ENCODE results near the gene RABL6.
A peak's percentile ranks its signal among the peaks of the same experiment; 100 is the strongest.
"Not testable (repeated sequence)": the region's sequence is repeated elsewhere in the genome, so short reads cannot be mapped to it uniquely, and the experiment has no call there.

RABL6 gene

DNA sequence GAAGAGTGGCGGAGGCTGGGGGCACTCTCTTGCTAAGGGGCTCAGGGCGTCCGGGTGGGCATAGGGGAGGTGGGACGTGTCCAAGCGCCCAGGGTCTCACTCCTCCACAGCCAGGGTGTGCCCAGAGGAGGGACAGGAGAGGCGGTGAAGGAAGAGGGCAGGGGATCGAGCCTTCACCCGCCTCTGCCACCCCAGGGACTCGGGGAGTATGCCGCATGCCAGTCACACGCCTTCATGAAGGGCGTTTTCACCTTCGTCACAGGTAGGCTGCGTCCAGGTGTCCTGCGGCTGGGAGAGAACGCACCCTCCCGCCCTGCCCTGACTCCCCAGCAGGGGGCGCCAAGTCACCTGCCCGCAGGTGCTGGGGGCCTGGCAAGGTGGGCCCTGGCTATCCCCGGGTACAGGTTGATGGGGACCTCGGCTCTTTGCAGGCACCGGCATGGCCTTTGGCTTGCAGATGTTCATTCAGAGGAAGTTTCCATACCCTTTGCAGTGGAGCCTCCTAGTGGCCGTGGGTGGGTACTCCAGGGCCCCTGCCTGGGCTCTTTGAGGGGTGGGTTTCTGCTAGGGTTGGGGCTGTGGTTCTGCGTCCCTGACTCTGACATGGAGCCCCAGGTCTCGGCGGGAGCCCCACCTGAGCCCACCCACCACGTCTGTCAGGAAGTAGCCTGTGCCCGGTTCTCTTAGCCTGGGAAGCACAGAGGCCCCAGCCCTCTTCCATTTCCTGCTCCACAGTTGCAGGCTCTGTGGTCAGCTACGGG is 16.1 kb upstream of the RABL6 start:
- no peaks in the 10 kb centered on the region for H3K27me3 ChIP-seq (ENCODE audit: control insufficient read depth, insufficient read depth, low read length)
- no peaks in the 10 kb centered on the region for H3K36me3 ChIP-seq (ENCODE audit: control insufficient read depth, low read depth, low read length)
- H3K4me3 ChIP-seq (ENCODE audit: low read length): peak overlapping the region; percentile 79
- H3K9ac ChIP-seq (ENCODE audit: low read length): peak overlapping the region; percentile 57
- H3K4me1 ChIP-seq (ENCODE audit: control insufficient read depth, low read depth, low read length): peaks cover 4% of the 10 kb centered on the region
- H3K9me3 ChIP-seq (ENCODE audit: control insufficient read depth, low read depth, low read length): no peaks in the 10 kb centered on the region
- H3K27ac ChIP-seq (ENCODE audit: low read length): no peak overlapping the region

GRCh38 chr9:136792321-136793085 is 15.2 kb upstream of the RABL6 start:
- Histone ChIP-seq H3K27me3 (ENCODE audit: control insufficient read depth, insufficient read depth, low read length) (no peaks in the 10 kb centered on the region), H3K4me3 (ENCODE audit: low read length) (peak overlapping the region; percentile 79), H3K9ac (ENCODE audit: low read length) (no peak overlapping the region), H3K9me3 (ENCODE audit: control insufficient read depth, low read depth, low read length) (no peaks in the 10 kb centered on the region), H3K4me1 (ENCODE audit: control insufficient read depth, low read depth, low read length) (peaks cover 8% of the 10 kb centered on the region), H3K27ac (ENCODE audit: low read length) (no peak overlapping the region), H3K36me3 (ENCODE audit: control insufficient read depth, low read depth, low read length) (no peaks in the 10 kb centered on the region)

- Histone ChIP-seq H3K9me3 (ENCODE audit: control insufficient read depth, low read depth, low read length) (no peaks in the 10 kb centered on the region), H3K36me3 (ENCODE audit: control insufficient read depth, low read depth, low read length) (no peaks in the 10 kb centered on the region), H3K9ac (ENCODE audit: low read length) (no peak overlapping the region), H3K4me3 (ENCODE audit: low read length) (no peak overlapping the region), H3K4me1 (ENCODE audit: control insufficient read depth, low read depth, low read length) (peaks cover 8% of the 10 kb centered on the region), H3K27ac (ENCODE audit: low read length) (no peak overlapping the region), H3K27me3 (ENCODE audit: control insufficient read depth, insufficient read depth, low read length) (peaks cover under 1% of the 10 kb centered on the region)
Measured at GRCh38 chr9:136793086-136793946, 14.4 kb upstream of the RABL6 start.

GRCh38 chr9:136794281-136794999 is 13.3 kb upstream of the RABL6 start:
- Histone ChIP-seq H3K4me3 (ENCODE audit: low read length) (no peak overlapping the region), H3K27ac (ENCODE audit: low read length) (no peak overlapping the region), H3K9ac (ENCODE audit: low read length) (no peak overlapping the region), H3K4me1 (ENCODE audit: control insufficient read depth, low read depth, low read length) (peaks cover 8% of the 10 kb centered on the region), H3K9me3 (ENCODE audit: control insufficient read depth, low read depth, low read length) (no peaks in the 10 kb centered on the region), H3K27me3 (ENCODE audit: control insufficient read depth, insufficient read depth, low read length) (peaks cover 12% of the 10 kb centered on the region), H3K36me3 (ENCODE audit: control insufficient read depth, low read depth, low read length) (no peaks in the 10 kb centered on the region)

DNA sequence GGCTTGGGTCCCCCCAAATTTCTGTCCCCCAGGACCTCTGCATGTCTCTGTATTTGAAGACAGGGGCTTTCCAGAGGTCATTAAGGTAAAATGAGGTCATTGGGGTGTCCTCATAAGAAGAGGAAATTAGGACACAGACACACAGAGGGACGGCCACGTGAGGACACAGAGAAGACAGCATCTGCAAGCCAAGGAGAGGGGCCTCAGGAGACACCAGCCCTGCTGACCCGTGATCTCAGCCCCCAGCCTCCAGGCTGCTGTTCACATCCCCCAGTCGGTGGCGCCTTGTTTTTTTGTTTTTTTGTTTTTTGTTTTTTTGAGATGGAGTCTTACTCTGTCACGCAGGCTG is 12.8 kb upstream of the RABL6 start:
- Histone ChIP-seq H3K4me3 (ENCODE audit: low read length) (no peak overlapping the region), H3K36me3 (ENCODE audit: control insufficient read depth, low read depth, low read length) (no peaks in the 10 kb centered on the region), H3K9ac (ENCODE audit: low read length) (no peak overlapping the region), H3K27me3 (ENCODE audit: control insufficient read depth, insufficient read depth, low read length) (peaks cover 16% of the 10 kb centered on the region), H3K27ac (ENCODE audit: low read length) (no peak overlapping the region), H3K4me1 (ENCODE audit: control insufficient read depth, low read depth, low read length) (peaks cover 8% of the 10 kb centered on the region), H3K9me3 (ENCODE audit: control insufficient read depth, low read depth, low read length) (no peaks in the 10 kb centered on the region)

GRCh38 chr9:136796238-136796774 is 11.4 kb upstream of the RABL6 start, which contains the start of gene CCDC183:
Gene CCDC183, plus strand, starts transcription at chr9:136796338. Its CDS starts 60 bp downstream, at chr9:136796398.
- H3K27me3 ChIP-seq (ENCODE audit: control insufficient read depth, insufficient read depth, low read length): peaks cover 16% of the 10 kb centered on the region
- H3K9ac ChIP-seq (ENCODE audit: low read length): no peak within 1 kb of the TSS
- no peak within 1 kb of the TSS for H3K27ac ChIP-seq (ENCODE audit: low read length)
- H3K4me1 ChIP-seq (ENCODE audit: control insufficient read depth, low read depth, low read length): peaks cover 9% of the 10 kb centered on the region
- no peak within 1 kb of the TSS for H3K4me3 ChIP-seq (ENCODE audit: low read length)
- no peaks in the 10 kb centered on the region for H3K9me3 ChIP-seq (ENCODE audit: control insufficient read depth, low read depth, low read length)
- no peaks in the 10 kb centered on the region for H3K36me3 ChIP-seq (ENCODE audit: control insufficient read depth, low read depth, low read length)

DNA sequence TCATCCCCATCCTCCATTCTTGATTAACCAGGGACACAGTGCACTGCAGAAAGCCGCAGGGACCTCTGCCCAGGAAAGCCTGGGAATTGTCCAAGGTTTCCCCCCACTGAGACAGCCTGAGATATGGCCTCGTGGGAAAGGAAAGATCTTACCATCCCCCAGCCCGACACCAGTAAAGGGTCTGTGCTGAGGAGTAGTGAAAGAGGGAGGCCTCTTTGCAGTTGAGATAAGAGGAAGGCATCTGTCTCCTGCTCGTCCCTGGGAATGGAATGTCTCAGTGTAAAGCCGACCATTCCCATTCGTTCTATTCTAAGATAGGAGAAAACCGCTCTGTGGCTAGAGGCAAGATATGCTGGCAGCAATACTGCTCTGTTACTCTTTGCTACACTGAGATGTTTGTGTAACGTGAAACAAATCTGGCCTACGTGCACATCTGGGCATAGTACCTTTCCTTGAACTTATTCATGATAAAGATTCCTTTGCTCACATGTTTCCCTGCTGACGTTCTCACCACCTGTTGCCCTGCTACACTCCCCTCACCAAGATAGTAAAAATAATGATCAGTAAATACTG is 10.9 kb upstream of the RABL6 start:
- not testable (repeated sequence) for H3K9ac ChIP-seq (ENCODE audit: low read length); H3K4me1 ChIP-seq (ENCODE audit: control insufficient read depth, low read depth, low read length)

GRCh38 chr9:136798708-136799078 is 9.1 kb upstream of the RABL6 start:
- Histone ChIP-seq H3K4me1 (ENCODE audit: control insufficient read depth, low read depth, low read length) (peaks cover 9% of the 10 kb centered on the region), H3K4me3 (ENCODE audit: low read length) (no peak overlapping the region), H3K27ac (ENCODE audit: low read length) (no peak overlapping the region), H3K27me3 (ENCODE audit: control insufficient read depth, insufficient read depth, low read length) (peaks cover 24% of the 10 kb centered on the region), H3K9ac (ENCODE audit: low read length) (no peak overlapping the region), H3K9me3 (ENCODE audit: control insufficient read depth, low read depth, low read length) (no peaks in the 10 kb centered on the region), H3K36me3 (ENCODE audit: control insufficient read depth, low read depth, low read length) (no peaks in the 10 kb centered on the region)

More for the DNA sequence above, 10.9 kb upstream of the RABL6 start:
- not testable (repeated sequence) for H3K36me3 ChIP-seq (ENCODE audit: control insufficient read depth, low read depth, low read length); H3K4me3 ChIP-seq (ENCODE audit: low read length); H3K27ac ChIP-seq (ENCODE audit: low read length); H3K9me3 ChIP-seq (ENCODE audit: control insufficient read depth, low read depth, low read length)
- peaks cover 18% of the 10 kb centered on the region for H3K27me3 ChIP-seq (ENCODE audit: control insufficient read depth, insufficient read depth, low read length)

GRCh38 chr9:136799079-136799853 is 8.5 kb upstream of the RABL6 start:
- H3K4me3 ChIP-seq (ENCODE audit: low read length): peak overlapping the region; percentile 59
- H3K27me3 ChIP-seq (ENCODE audit: control insufficient read depth, insufficient read depth, low read length): peaks cover 24% of the 10 kb centered on the region
- H3K27ac ChIP-seq (ENCODE audit: low read length): no peak overlapping the region

More at GRCh38 chr9:136799079-136799853, 8.5 kb upstream of the RABL6 start:
- H3K4me1 ChIP-seq (ENCODE audit: control insufficient read depth, low read depth, low read length): peaks cover 9% of the 10 kb centered on the region
- no peak overlapping the region for H3K9ac ChIP-seq (ENCODE audit: low read length)
- no peaks in the 10 kb centered on the region for H3K36me3 ChIP-seq (ENCODE audit: control insufficient read depth, low read depth, low read length)
- H3K9me3 ChIP-seq (ENCODE audit: control insufficient read depth, low read depth, low read length): no peaks in the 10 kb centered on the region
